Dedifferentiated amniotic fluid mesenchymal stem cell (primary cell): ENCODE measurements around the gene RAD52.

Source experiments
- DNase-seq: peaks from one replicate; pipeline ENCODE4 v3.0.0-alpha.2; 2016; ENCODE audit errors: extremely low spot score

RAD52 gene

DNA sequence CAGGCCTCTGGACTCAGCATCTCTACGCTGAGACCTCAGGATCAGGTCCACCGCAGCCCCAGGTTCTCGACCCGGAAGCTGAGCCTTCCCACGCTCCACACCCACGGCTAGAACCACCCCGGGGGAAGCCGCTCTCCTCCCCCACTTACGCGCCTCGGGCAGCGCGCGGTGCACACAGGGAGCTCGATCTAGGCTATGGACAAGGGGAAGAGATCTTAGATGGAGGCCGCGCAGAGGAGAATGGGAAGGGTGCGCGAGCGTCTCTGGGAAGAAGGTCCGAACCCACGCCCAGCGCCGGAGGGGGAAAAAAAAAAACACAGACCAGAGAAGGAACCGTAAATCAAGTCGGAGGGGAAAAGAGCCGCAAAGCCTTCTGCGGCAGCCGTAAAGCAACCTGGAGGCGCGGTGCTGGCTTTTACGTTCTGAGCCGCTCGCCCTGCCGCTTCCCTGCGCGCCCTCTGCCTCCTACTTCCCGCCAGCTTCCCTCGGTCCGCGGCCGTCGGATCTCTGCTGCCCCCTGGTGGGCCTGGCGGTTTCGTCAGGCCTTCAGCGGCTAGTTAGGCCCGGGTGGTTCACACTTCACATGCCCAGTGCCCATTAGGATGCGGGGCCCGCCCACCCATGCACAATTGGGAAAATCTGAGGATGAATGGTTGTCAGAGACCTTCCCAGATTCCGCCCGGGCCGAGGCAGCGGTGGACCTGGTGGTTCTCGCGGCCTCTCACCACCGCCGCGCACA, at the start of gene RAD52:
Gene RAD52, minus strand, starts transcription at position 242 of the 739 bp plus-strand sequence. CDS start 16,636 bp downstream, outside the sequence.
- DNase-seq = peak; percentile 99

GRCh38 chr12:998020-998874, 48.8 kb upstream of the RAD52 start:
- DNase-seq = no peak

DNA sequence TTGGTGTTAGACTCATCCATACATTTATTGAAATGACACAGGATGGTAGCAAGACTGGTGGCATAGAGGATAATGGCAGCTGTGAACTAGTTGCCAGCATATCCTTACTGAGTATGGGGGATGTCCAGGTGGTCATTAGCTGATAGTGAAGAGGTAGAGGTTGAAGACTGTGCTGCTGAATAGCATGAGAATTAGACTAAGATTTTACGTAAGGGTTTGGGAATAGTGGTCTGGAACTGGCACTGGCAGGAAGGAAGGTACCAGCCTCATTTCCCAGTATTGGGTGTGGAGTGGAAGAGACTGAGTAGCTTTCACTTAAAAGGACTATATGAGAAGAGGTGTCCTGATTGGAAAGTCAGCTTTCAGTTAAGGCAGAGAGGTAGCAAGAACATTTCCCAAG, 48.0 kb upstream of the RAD52 start:
- DNase-seq = no peak

DNA sequence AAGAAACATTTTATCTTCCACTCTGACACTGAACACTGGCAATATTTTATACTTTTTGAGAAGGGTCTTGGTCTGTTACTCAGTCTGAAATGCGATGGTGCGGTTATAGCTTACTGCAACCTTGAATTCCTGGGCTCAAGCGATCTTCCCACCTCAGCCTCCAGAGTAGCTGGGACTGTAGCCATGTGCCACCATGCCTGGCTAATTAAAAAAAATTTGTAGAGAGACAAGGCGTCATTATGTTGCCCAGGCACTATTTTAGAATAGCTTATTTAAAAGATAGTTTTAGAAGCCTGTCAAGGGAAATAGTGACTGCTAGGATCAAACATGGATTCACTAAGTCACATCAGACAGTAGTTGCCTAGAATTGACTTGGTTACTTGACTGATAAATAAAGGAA, 47.4 kb upstream of the RAD52 start:
- no peak for DNase-seq

- no peak for DNase-seq
Measured at GRCh38 chr12:992647-993046, 43.2 kb upstream of the RAD52 start.

DNA sequence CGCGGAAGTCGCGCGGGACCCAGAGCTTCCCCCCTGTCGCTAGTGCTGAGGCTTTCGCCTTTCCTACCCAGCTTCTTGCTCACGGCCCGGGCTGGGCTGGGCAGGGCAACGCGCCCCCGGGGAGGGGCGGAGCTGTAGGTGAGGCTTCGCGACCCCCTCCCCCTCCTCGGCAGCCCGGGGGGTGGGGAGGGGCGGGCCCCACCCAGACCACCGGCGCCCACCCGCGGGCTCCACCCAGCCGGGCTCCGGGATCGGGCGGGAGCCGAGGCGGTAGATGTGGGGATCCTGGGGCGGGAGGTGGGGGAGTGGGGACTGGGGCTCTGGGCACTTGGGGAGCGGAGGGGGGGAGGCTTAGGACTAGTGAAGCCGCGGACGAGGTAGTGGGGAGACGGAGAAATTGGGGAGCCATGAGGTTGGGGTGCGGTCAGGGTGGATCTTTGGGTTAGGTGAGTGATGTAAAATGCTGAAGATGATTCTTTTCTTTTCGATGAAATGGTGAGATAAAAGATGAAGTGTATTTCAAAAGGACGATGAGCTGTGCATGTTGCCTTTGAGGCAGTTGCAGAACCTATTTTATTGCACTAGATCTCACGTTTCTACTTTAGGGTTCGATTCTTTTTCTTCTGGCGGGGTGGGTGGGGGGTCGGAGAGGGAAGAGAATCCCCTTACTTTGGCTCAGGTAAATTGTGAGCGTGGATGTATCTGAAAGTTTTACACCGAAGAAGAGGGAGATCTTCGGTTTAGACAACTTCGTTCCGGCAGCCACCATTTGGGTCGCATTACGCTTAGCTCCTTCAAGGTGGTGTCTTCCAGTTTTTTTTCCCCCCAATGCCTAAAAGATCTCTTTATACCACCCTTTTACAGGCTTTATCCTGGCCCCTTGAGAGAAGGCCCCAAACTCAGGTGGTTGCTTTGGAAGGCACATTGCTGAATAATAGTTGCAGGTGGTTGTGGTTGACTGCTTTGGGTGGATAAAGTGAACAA, 42.1 kb upstream of the RAD52 start:
- DNase-seq = peak; percentile 13

DNA sequence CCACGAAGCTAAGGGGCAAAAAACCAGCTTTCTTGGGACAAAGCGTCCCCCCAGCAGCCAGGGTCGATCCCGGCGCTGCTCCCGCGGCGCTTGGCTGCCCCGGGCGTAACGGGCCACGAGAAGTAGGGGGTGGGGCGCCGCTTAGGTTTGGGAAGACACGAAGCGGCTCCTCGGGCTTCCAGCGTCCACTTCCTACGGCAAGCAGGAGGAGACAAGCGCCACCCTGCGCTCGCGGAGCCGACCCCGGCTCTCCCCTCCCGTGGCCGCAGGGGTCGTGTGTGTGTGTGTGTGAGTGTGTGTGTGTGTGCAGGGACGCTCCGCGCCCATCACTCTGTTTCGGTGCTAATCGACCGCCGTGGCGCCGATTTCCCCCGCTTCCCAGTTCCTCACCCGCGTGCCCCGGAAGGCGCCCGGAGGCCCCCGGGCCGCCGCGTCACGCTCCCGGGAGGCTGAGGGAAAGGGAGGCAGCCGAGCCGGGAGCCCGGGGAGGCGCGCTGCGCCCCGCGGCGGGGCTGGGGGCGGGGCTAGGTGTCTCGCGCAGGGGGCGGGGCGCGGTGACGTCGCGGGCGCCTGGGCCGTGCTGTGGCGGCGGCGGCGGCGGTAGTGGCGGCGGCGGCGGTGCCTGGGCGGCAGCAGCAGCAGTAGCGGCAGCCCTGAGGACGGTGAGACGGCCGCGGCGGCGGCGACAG, 41.3 kb upstream of the RAD52 start, which contains the start of gene ERC1:
Gene ERC1, plus strand, starts transcription at position 563 of the 689 bp plus-strand sequence. CDS start 36,681 bp downstream, outside the sequence.
- DNase-seq = peak; percentile 76

GRCh38 chr12:989751-990660, 40.5 kb upstream of the RAD52 start:
- DNase-seq = peak; percentile 59

DNA sequence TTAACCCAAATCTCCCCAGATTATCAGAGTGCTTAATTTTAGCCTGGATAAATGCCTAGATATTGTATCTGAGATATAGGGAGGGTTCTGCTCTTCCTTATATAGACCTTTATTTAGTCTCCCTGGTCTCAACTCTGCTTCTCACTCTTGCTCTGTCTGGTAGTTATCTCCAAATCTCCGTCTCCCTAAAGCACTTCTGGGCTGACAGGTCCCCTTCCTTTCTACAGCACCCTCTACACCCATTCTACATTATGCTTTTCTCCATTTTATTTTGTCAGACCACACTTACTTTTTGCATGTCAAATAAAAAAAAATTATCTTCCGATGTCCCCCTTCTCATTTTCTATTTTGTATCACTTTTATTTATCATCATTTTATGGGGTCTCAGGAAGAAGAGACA, 39.6 kb upstream of the RAD52 start:
- DNase-seq = no peak

GRCh38 chr12:988646-989045, 39.2 kb upstream of the RAD52 start:
- DNase-seq = no peak

DNA sequence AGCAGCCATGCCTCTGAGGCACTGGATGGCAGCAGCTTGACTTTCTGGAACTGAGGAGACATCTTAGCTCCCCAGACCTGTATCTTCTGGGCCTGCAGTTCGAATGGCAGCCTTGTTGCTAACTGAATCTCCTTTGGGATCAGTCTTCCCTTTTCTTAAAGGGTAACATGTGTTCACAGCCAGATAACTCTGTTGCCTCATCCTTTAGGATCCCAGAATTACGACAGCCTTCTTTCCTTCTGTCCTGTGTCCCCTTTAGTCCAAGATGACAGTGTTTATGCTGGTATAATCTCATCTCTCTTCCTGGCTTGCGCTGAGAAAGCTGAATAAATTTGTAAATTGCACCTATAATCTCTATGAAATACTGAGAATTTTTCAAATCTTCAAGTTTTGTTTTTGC, 32.5 kb upstream of the RAD52 start:
- DNase-seq = no peak

- no peak for DNase-seq
Measured at GRCh38 chr12:981176-981828, 31.8 kb upstream of the RAD52 start.

- DNase-seq = no peak
Measured at GRCh38 chr12:979349-979748, 29.9 kb upstream of the RAD52 start.

DNA sequence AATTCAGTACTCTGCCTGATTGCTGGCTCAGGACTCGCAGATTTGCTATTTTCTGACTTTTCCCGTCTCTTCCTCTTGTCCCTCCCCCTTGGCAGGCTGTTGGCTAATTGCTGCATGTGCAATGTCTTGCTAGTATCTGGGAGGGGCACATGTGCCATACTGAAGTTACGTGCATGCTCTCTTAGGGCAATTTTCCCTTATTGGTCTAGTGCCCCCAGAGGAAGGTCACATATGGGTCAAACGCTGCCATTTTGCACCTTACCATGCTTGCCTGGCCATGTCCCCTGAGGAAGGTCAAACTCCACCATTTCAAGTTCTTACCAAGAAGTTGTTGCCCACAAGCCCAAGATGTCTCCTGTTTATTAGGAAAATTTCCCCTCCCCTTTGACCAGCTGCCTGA, 27.7 kb upstream of the RAD52 start:
- no peak for DNase-seq

- no peak for DNase-seq
Measured at GRCh38 chr12:976644-977043, 27.1 kb upstream of the RAD52 start.

- DNase-seq = no peak
Measured at GRCh38 chr12:974271-974862, 24.9 kb upstream of the RAD52 start.

GRCh38 chr12:971991-972390, 22.5 kb upstream of the RAD52 start:
- no peak for DNase-seq

DNA sequence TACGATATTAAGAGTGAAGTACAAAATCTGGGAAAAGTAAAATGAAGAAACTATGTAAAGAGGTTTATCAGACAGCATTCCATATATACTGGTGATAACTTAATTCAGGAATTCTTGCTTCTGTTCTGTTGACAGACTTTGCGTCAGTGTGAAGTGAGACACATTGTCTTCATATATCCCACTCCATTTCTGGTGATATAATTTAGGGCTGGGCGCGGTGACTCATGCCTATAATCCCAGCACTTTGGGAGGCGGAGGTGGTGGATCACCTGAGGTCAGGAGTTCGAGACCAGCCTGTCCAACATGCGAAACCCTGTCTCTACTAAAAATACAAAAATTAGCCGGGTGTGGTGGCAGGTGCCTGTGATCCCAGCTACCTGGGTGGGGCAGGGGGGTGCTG, 20.3 kb upstream of the RAD52 start:
- DNase-seq = no peak

DNA sequence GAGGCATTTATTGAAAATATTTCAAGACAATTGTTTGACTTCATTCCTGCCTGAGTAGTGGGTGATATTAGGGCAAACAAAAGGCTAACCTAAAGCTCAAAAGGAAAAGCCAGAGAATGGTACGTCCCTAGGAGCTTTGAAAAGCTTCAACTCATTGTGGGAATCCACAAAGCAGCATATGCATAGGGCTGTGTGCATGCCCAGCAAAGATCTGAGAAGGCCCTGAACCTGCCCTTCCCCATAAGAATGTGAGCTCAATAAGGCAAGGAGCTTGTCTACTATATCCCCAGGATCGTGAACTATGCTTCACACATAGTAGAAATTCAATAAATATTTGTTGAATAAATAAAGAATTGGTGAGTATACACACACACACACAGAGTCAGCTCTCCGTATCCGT, 19.1 kb upstream of the RAD52 start:
- DNase-seq = no peak
